ACHN (cell line): Measurements from ENCODE around the gene IL36B.
A peak's percentile ranks its signal among the peaks of the same experiment; 100 is the strongest.
"Not testable (repeated sequence)": the region's sequence is repeated elsewhere in the genome, so short reads cannot be mapped to it uniquely, and the experiment has no call there.

ENCODE experiments used
- DNase-seq: peaks from one replicate; pipeline ENCODE4 v3.0.0-alpha.2; 2015
- in situ Hi-C: cut with HindIII; loops from 2 replicates; pipeline ENCODE4 v1.10.0; 2017; ENCODE audit warnings: low sequenced_read_pairs, low pct_ligation_motif_present, low pct_unique_long_range_greater_than_20kb

IL36B gene

GRCh38 chr2:113052396-113052917, at the start of gene IL36B:
Gene IL36B (minus strand): TSS chr2:113052867.
- in situ Hi-C loops = no loop called here

GRCh38 chr2:113102133-113102532, 49.5 kb upstream of the IL36B start:
- in situ Hi-C loops = no loop called here
- no peak for DNase-seq

More at GRCh38 chr2:113052396-113052917, at the start of gene IL36B:
- no peak for DNase-seq

GRCh38 chr2:113098532-113098931, 45.9 kb upstream of the IL36B start:
- DNase-seq = no peak
- in situ Hi-C loops = no loop called here

GRCh38 chr2:113098041-113098440, 45.4 kb upstream of the IL36B start:
- DNase-seq = no peak
- in situ Hi-C loops = no loop called here

GRCh38 chr2:113096842-113097618, 44.4 kb upstream of the IL36B start:
- in situ Hi-C loops, DNase-seq: not testable (repeated sequence)

- DNase-seq, in situ Hi-C loops: not testable (repeated sequence)
These were observed 43.6 kb upstream of the IL36B start for GRCh38 chr2:113096306-113096705.

- in situ Hi-C loops = no loop called here
- no peak for DNase-seq
These were observed 40.9 kb upstream of the IL36B start for GRCh38 chr2:113093613-113093977.

- in situ Hi-C loops = no loop called here
- no peak for DNase-seq
These were observed 40.4 kb upstream of the IL36B start for GRCh38 chr2:113092864-113093612.

- in situ Hi-C loops = no loop called here
- DNase-seq = no peak
These were observed 38.7 kb upstream of the IL36B start for GRCh38 chr2:113091231-113091896.

GRCh38 chr2:113089916-113090315, 37.2 kb upstream of the IL36B start:
- no peak for DNase-seq
- in situ Hi-C loops = no loop called here

GRCh38 chr2:113088213-113088992, 35.7 kb upstream of the IL36B start:
- in situ Hi-C loops = no loop called here

GRCh38 chr2:113085542-113085941, 32.9 kb upstream of the IL36B start:
- no peak for DNase-seq
- in situ Hi-C loops = no loop called here

More at GRCh38 chr2:113088213-113088992, 35.7 kb upstream of the IL36B start:
- DNase-seq = no peak

- in situ Hi-C loops = no loop called here
- peak; percentile 20 for DNase-seq
These were observed 31.8 kb upstream of the IL36B start for GRCh38 chr2:113084249-113085000.

- DNase-seq = no peak
- in situ Hi-C loops = no loop called here
These were observed 30.6 kb upstream of the IL36B start for GRCh38 chr2:113083296-113083695.

GRCh38 chr2:113081488-113082210, 29.0 kb upstream of the IL36B start:
- in situ Hi-C loops = no loop called here
- DNase-seq = no peak

GRCh38 chr2:113080134-113080533, 27.5 kb upstream of the IL36B start:
- in situ Hi-C loops = no loop called here
- DNase-seq = peak; percentile 44

GRCh38 chr2:113079131-113079530, 26.5 kb upstream of the IL36B start:
- peak; percentile 58 for DNase-seq
- in situ Hi-C loops = no loop called here
